Neuron (in vitro differentiated cells): ENCODE measurements around the gene PTMS.

Source experiments
- H2AFZ ChIP-seq: one replicate; pipeline ENCODE4 v1.6.1; 2013; ENCODE audit warnings: low read depth, mild to moderate bottlenecking, inconsistent platforms, low read length, moderate library complexity
- H3K27me3 ChIP-seq: one replicate; pipeline ENCODE4 v1.6.1; 2013; ENCODE audit warnings: low read length; ENCODE audit not compliant: insufficient read depth
- H3K36me3 ChIP-seq: one replicate; pipeline ENCODE4 v1.6.1; 2013; ENCODE audit warnings: low read length; ENCODE audit not compliant: insufficient read depth
- H3K4me1 ChIP-seq: one replicate; pipeline ENCODE4 v1.6.1; 2013; ENCODE audit warnings: low read length; ENCODE audit not compliant: insufficient read depth
- H3K4me3 ChIP-seq: 2 replicates; pipeline ENCODE4 v1.5.1; 2013; ENCODE audit warnings: mild to moderate bottlenecking, low read length, moderate library complexity
- H3K9me3 ChIP-seq: one replicate; pipeline ENCODE4 v1.6.1; 2013; ENCODE audit warnings: low read length

PTMS gene

DNA sequence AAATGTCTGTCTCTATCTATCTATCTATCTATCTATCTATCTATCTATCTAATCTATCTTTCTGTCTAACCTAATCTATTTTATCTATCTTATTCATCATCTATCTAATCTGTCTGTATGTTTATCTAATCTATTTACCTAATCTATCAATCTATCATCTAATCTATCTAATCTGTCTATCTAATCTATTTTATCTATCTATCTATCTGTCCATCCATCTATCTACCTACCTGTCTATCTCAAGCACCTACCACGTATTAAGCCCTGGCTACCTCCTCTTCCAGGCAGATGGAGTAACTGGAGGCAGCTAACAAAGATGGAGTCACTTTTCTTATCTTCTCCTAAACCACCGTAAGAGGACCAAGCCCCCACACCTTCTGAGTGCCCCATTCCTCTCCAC, 28.9 kb downstream of the PTMS start:
- Histone ChIP-seq H3K4me1 (peaks cover 14% of the 10 kb centered on the region), H3K4me3 (no peak overlapping the region), H2AFZ (no peak overlapping the region), H3K36me3 (no peaks in the 10 kb centered on the region), H3K9me3 (no peaks in the 10 kb centered on the region), H3K27me3 (no peaks in the 10 kb centered on the region)

DNA sequence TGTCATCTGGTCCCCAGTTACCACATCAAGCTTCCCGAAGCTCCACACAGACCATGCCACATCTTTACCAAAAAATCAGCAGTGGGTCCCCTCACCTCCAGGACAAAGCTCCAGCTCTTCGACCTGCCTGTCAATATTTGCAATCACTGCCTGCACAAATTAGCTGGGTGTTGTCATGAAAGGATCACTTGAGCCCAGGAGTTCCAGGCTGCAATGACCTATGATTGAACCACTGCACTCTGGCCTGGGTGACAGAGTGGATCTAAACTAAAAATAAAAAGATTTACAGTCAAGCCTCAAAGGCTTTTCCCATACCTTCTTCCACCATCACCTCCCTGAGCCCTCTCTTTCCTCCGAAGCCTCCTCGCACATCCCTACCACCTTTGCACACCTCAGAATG, 30.4 kb downstream of the PTMS start:
- Histone ChIP-seq H3K36me3 (no peaks in the 10 kb centered on the region), H3K4me1 (peaks cover 14% of the 10 kb centered on the region), H2AFZ (no peak overlapping the region), H3K4me3 (no peak overlapping the region), H3K9me3 (no peaks in the 10 kb centered on the region), H3K27me3 (no peaks in the 10 kb centered on the region)

DNA sequence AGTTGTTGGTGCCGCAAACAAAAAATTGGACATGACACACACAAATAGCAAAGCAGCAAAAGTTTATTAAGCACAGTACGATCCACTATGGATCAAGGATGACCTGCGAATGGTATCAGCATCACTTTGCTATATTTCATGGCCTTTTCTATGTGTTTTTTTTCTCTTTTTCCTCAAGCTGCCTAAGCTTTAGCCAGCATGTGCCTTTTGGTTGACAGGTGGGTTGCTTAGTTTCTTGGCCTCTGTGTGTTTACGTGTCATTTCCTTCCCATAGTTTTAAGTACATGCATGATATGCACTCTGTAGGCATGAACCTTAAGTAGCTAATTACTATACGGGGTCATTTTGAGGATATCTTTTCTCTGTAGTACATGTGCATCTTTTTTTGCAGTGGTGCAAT, 33.0 kb downstream of the PTMS start:
- H3K36me3 ChIP-seq = no peaks in the 10 kb centered on the region
- H3K27me3 ChIP-seq = no peaks in the 10 kb centered on the region
- no peaks in the 10 kb centered on the region for H3K9me3 ChIP-seq
- no peak overlapping the region for H3K4me3 ChIP-seq
- no peaks in the 10 kb centered on the region for H3K4me1 ChIP-seq
- no peak overlapping the region for H2AFZ ChIP-seq

- no peaks in the 10 kb centered on the region for H3K36me3 ChIP-seq
- H2AFZ ChIP-seq = no peak overlapping the region
- H3K27me3 ChIP-seq = no peaks in the 10 kb centered on the region
- no peaks in the 10 kb centered on the region for H3K4me1 ChIP-seq
- no peak overlapping the region for H3K4me3 ChIP-seq
- H3K9me3 ChIP-seq = no peaks in the 10 kb centered on the region
Measured at GRCh38 chr12:6807170-6807569, 41.0 kb downstream of the PTMS start.

DNA sequence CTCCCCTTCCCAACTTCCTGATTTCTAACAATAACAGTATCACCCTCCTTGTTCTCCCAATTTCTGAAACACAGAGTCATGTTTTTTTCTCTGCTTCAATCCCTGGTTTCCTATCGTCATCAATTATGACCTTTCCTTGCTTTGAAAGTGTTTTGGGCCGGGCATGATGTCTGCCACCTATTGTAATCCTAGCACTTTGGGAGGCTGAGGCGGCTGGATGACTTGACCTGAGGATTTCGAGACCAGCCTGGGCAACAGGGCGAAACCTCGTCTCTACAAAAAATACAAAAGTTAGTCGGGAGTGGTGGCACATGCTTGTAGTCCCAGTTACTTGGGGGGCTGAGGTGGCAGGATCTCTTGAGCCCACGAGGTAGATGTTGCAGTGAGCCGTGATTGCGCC, 42.9 kb downstream of the PTMS start:
- H3K27me3 ChIP-seq = no peaks in the 10 kb centered on the region
- no peaks in the 10 kb centered on the region for H3K36me3 ChIP-seq
- H3K4me1 ChIP-seq = no peaks in the 10 kb centered on the region
- no peak overlapping the region for H3K4me3 ChIP-seq
- no peak overlapping the region for H2AFZ ChIP-seq
- H3K9me3 ChIP-seq = no peaks in the 10 kb centered on the region

- no peak overlapping the region for H3K4me3 ChIP-seq
- no peaks in the 10 kb centered on the region for H3K36me3 ChIP-seq
- no peaks in the 10 kb centered on the region for H3K27me3 ChIP-seq
- no peaks in the 10 kb centered on the region for H3K9me3 ChIP-seq
- H3K4me1 ChIP-seq = no peaks in the 10 kb centered on the region
- H2AFZ ChIP-seq = no peak overlapping the region
Measured at GRCh38 chr12:6810758-6811157, 44.6 kb downstream of the PTMS start.

- Histone ChIP-seq H3K9me3 (no peaks in the 10 kb centered on the region), H3K4me1 (peaks cover 7% of the 10 kb centered on the region), H3K4me3 (no peak overlapping the region), H3K27me3 (no peaks in the 10 kb centered on the region), H3K36me3 (no peaks in the 10 kb centered on the region), H2AFZ (no peak overlapping the region)
Measured at GRCh38 chr12:6813363-6813762, 47.2 kb downstream of the PTMS start.

DNA sequence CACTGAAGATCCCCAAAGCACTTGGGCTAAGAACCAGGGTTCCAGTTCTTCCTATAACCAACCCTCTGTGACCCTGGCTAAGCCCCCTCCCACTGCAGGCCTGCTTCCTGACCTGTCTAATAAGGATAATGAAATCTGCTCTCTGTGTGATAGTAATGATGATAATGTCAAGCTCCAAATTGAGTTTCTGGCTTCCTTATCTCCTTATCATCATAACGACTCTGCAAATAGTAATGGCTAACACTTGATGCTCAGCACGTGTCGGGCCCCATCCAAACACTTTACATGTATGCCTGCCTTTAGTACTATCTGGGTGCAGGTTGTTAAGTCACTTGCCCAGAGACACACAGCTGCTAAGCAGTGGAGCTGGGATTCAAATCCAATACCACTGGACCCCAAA, 50.4 kb downstream of the PTMS start:
- no peak overlapping the region for H2AFZ ChIP-seq
- peaks cover 33% of the 10 kb centered on the region for H3K4me1 ChIP-seq
- no peaks in the 10 kb centered on the region for H3K9me3 ChIP-seq
- no peaks in the 10 kb centered on the region for H3K36me3 ChIP-seq
- no peak overlapping the region for H3K4me3 ChIP-seq
- H3K27me3 ChIP-seq = no peaks in the 10 kb centered on the region

GRCh38 chr12:6817098-6817497, 50.9 kb downstream of the PTMS start:
- Histone ChIP-seq H3K36me3 (no peaks in the 10 kb centered on the region), H2AFZ (no peak overlapping the region), H3K4me1 (peaks cover 37% of the 10 kb centered on the region), H3K4me3 (no peak overlapping the region), H3K27me3 (no peaks in the 10 kb centered on the region), H3K9me3 (no peaks in the 10 kb centered on the region)

- Histone ChIP-seq H3K4me3 (no peak overlapping the region), H3K9me3 (no peaks in the 10 kb centered on the region), H3K4me1 (peaks cover 41% of the 10 kb centered on the region), H3K27me3 (no peaks in the 10 kb centered on the region), H3K36me3 (no peaks in the 10 kb centered on the region), H2AFZ (no peak overlapping the region)
Measured at GRCh38 chr12:6817662-6818157, 51.5 kb downstream of the PTMS start.

- Histone ChIP-seq H3K36me3 (no peaks in the 10 kb centered on the region), H3K4me1 (peaks cover 43% of the 10 kb centered on the region), H2AFZ (no peak overlapping the region), H3K27me3 (no peaks in the 10 kb centered on the region), H3K4me3 (no peak overlapping the region), H3K9me3 (no peaks in the 10 kb centered on the region)
Measured at GRCh38 chr12:6818222-6818621, 52.1 kb downstream of the PTMS start.

GRCh38 chr12:6818645-6819044, 52.5 kb downstream of the PTMS start:
- H3K36me3 ChIP-seq = no peaks in the 10 kb centered on the region
- no peaks in the 10 kb centered on the region for H3K27me3 ChIP-seq
- H3K4me3 ChIP-seq = no peak overlapping the region
- H3K4me1 ChIP-seq = peaks cover 44% of the 10 kb centered on the region
- H3K9me3 ChIP-seq = no peaks in the 10 kb centered on the region
- H2AFZ ChIP-seq = no peak overlapping the region

GRCh38 chr12:6819106-6820030, 53.2 kb downstream of the PTMS start:
- Histone ChIP-seq H3K27me3 (no peaks in the 10 kb centered on the region), H3K4me1 (peaks cover 44% of the 10 kb centered on the region), H3K4me3 (no peak overlapping the region), H2AFZ (no peak overlapping the region), H3K36me3 (no peaks in the 10 kb centered on the region), H3K9me3 (no peaks in the 10 kb centered on the region)

- no peak overlapping the region for H2AFZ ChIP-seq
- H3K36me3 ChIP-seq = no peaks in the 10 kb centered on the region
- H3K4me1 ChIP-seq = peaks cover 47% of the 10 kb centered on the region
- H3K9me3 ChIP-seq = no peaks in the 10 kb centered on the region
- H3K27me3 ChIP-seq = no peaks in the 10 kb centered on the region
- H3K4me3 ChIP-seq = no peak overlapping the region
Measured at GRCh38 chr12:6820166-6820565, 54.0 kb downstream of the PTMS start.
